Adrenal gland (tissue), 12 donors: Measurements from ENCODE around the gene DENND4A. TPM values are rescaled to one million over a fixed set of nuclear protein-coding genes. Genes with fewer than 3 reads are reported as not detected.

Source experiments
- DNase-seq, 7 donors: peaks; one replicate each; pipeline ENCODE4 v3.0.0-alpha.2; 2019 to 2020
- H3K27ac ChIP-seq, 5 donors: fragments of 200-600 bp; sonication (generic) in 4 of 5; 1 replicate in 3 of 5; 2 replicates in 2 of 5; pipeline versions ENCODE4 v1.5.1 to v1.8.0; 2016 to 2020; ENCODE audit warnings: mild to moderate bottlenecking in 1 of 5
- H3K27me3 ChIP-seq: fragments of 200-600 bp; 2 replicates; pipeline ENCODE4 v1.8.0; 2021
- H3K36me3 ChIP-seq, 2 donors: fragments of 200-600 bp; replicated peaks in 1 of 2; 1 replicate in 1 of 2; 2 replicates in 1 of 2; pipeline versions ENCODE4 v1.5.1 to v1.8.0; 2018 to 2022
- H3K4me1 ChIP-seq, 2 donors: fragments of 200-600 bp; replicated peaks in 1 of 2; 1 replicate in 1 of 2; 2 replicates in 1 of 2; pipeline versions ENCODE4 v1.5.1 to v1.8.0; 2018 to 2021
- H3K4me3 ChIP-seq, 4 donors: fragments of 200-600 bp; sonication (generic) in 3 of 4; one replicate each; pipeline ENCODE4 v1.5.1; 2016 to 2018
- H3K9me3 ChIP-seq, 3 donors: fragments of 200-600 bp; sonication (generic) in 1 of 3; replicated peaks in 1 of 3; 1 replicate in 2 of 3; 2 replicates in 1 of 3; pipeline versions ENCODE4 v1.5.1 to v1.8.0; 2016 to 2021
- POLR2A ChIP-seq, 2 donors: fragments of 450-650 bp; IDR thresholded peaks; one replicate each; pipeline ENCODE4 v1.6.1; 2017; ENCODE audit warnings: antibody characterized with exemption in 2 of 2, mild to moderate bottlenecking in 2 of 2, moderate library complexity in 1 of 2
- WGBS, 4 donors: extraction: QIAGEN DNeasy Blood & Tissue Kit in 2 of 4; methylation state at CpG; one replicate each; pipeline versions ENCODE4 v1.1.5 to v1.1.7; 2013 to 2017; 5-methylcytosine and 5-hydroxymethylcytosine counted together
- intact Hi-C, 2 donors: fragments of 100-400 bp; cut with DNase I; formaldehyde crosslinking; loops; one replicate each; pipeline versions ENCODE4 v1.14.1 to v1.15.0; 2022 to 2023
- polyA plus RNA-seq, 3 donors: library from polyadenylated mRNA; stranded (reverse); fragments of 200-250 nt in 2 of 3; fragments of 350-450 nt in 1 of 3; fragmentation: Illumina TruSeq in 1 of 3; extraction: RNeasy Lipid Tissue Mini Kit (QIAGEN cat#74804) in 1 of 3; gene quantifications; one replicate each; pipeline ENCODE4 v1.2.3, GENCODE V29; 2013 to 2014
- total RNA-seq, 9 donors: library from RNA; depleted of rRNA in 4 of 9; stranded (reverse); fragments of >200 nt in 4 of 9; fragments of 120-200 nt in 1 of 9; fragmentation: NEBNext Ultra II Directional in 1 of 9; extraction: Animal tissue kit (Norgen Biotek cat#: 25700) in 1 of 9; gene quantifications; one replicate each; pipeline versions ENCODE4 v1.1.0 to v1.2.4, GENCODE V29; 2013 to 2023
- TF ChIP-seq, protein P1 (sequence below), 6 experiments: fragments of 450-650 bp in 4 of 6; fragments of 200-600 bp in 2 of 6; sonication (generic) in 1 of 6; IDR thresholded peaks; 1 replicate in 5 of 6; 2 replicates in 1 of 6; pipeline versions ENCODE4 v1.5.1 to v1.8.0; 2016 to 2021; ENCODE audit warnings: antibody characterized with exemption in 6 of 6, mild to moderate bottlenecking in 2 of 6, moderate library complexity in 1 of 6
- donor health status: healthy with polysubstance abuse.
- donor health status: Bipolar disorder and iron deficiency.
- donor health status: DM: yes; HTN: yes; CAD: no.
- donor health status: DM: no; HTN: no; CAD: no.
- donor health status: DM: no; HTN: no; CAD: no.
- donor health status: DM: yes; HTN: yes; CAD: no.

DENND4A gene
- total and polyA plus RNA-seq, 12 donors: 12.9 to 51.8 (median 35.0) TPM

DNA sequence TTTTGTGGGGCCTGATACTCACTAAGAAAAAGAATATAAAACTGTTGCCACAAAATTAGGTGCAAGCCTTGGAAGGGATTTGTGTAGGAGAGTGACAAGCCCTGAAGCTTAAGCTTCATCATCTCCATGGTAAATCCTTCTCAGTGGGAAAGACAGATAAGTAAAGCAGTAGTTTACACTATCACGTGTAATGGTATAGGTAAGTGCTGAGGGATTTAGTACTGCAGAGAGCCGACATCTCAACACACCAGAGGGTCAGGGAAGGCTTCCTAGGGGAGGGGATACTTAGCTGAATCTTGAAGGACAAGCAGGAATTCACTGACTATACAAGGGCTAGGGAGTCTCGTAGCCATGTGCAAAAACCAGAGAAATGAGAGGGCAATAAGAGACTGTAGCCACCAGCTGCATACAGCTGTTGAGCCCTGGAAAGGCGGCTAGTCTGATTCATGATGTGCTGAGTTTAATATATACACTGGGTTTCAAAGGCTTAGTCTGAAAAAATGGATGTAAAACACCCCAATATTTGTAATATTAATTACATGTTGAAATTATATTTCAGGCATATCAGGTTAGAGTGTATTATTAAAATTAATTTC, 159.2 kb downstream of the DENND4A start:
- H3K27ac ChIP-seq: no peak overlapping the region
- DNase-seq: no peak
- 87 to 89% (median 88%) methylated on average over 4 of the region's 4 CpGs for WGBS, 4 donors
- H3K9me3 ChIP-seq: no peaks in the 10 kb centered on the region
- no peaks in the 10 kb centered on the region for H3K27me3 ChIP-seq
- TF ChIP-seq POLR2A (IDR thresholded peaks at IDR 0.05): no peak
- TF ChIP-seq, protein P1, sequence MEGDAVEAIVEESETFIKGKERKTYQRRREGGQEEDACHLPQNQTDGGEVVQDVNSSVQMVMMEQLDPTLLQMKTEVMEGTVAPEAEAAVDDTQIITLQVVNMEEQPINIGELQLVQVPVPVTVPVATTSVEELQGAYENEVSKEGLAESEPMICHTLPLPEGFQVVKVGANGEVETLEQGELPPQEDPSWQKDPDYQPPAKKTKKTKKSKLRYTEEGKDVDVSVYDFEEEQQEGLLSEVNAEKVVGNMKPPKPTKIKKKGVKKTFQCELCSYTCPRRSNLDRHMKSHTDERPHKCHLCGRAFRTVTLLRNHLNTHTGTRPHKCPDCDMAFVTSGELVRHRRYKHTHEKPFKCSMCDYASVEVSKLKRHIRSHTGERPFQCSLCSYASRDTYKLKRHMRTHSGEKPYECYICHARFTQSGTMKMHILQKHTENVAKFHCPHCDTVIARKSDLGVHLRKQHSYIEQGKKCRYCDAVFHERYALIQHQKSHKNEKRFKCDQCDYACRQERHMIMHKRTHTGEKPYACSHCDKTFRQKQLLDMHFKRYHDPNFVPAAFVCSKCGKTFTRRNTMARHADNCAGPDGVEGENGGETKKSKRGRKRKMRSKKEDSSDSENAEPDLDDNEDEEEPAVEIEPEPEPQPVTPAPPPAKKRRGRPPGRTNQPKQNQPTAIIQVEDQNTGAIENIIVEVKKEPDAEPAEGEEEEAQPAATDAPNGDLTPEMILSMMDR (IDR thresholded peaks at IDR 0.05): no peak
- intact Hi-C loops: no loop called here
- H3K4me1 ChIP-seq: peaks cover 0 to 4% of the 10 kb centered on the region in 2 donors
- no peaks in the 10 kb centered on the region for H3K36me3 ChIP-seq
- H3K4me3 ChIP-seq: no peak overlapping the region

DNA sequence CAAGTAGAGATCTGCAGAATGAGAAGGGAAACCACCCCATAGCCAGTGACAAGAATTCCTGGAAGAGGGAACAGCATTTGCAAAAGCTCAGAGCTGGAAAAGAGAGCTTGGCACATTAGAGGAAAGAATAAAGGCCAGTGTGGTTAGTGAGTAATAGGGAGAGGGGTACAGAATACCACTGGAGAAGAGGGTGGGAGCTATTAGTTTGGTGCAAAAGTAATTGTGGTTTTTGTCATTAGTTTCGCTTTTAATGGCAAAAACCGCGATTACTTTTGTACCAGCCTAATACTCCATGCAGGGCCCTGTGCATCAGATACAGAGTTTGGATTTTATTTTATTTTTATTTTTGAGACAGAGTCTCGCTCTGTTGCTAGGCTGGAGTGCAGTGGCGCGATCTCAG, 160.6 kb downstream of the DENND4A start:
- intact Hi-C loops: no loop called here
- WGBS, 4 donors: 92 to 99% (median 95%) methylated on average over 6 of the region's 6 CpGs
- no peak for DNase-seq
- no peaks in the 10 kb centered on the region for H3K27me3 ChIP-seq
- H3K4me3 ChIP-seq: no peak overlapping the region
- no peaks in the 10 kb centered on the region for H3K36me3 ChIP-seq
- peaks cover 0 to 4% of the 10 kb centered on the region in 2 donors for H3K4me1 ChIP-seq
- no peaks in the 10 kb centered on the region for H3K9me3 ChIP-seq
- no peak overlapping the region for H3K27ac ChIP-seq
- no peak for TF ChIP-seq POLR2A (IDR thresholded peaks at IDR 0.05)
- TF ChIP-seq, protein P1 (IDR thresholded peaks at IDR 0.05): no peak

DNA sequence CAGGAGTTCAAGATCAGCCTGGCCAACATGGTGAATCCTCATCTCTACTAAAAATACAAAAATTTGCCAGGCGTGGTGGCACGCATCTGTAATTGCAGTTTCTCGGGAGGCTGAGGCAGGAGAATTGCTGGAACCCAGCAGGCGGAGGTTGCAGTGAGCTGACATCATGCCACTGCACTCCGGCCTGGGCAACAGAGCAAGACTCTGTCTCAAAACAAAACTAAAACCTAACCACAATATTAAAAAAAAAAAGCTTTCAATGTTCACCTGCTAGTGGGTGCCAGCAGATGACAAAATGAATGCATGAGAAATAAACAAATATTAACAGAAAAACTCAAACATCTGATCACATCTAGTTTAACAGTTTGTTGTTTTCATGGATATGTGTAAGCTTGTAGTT, 161.3 kb downstream of the DENND4A start:
- 95 to 100% (median 96%) methylated on average over 5 of the region's 5 CpGs for WGBS, 4 donors
- TF ChIP-seq POLR2A (IDR thresholded peaks at IDR 0.05): no peak
- TF ChIP-seq, protein P1 (IDR thresholded peaks at IDR 0.05): no peak
- Histone ChIP-seq H3K4me1 (peaks cover 0 to 4% of the 10 kb centered on the region in 2 donors), H3K4me3 (no peak overlapping the region), H3K27ac (no peak overlapping the region), H3K9me3 (no peaks in the 10 kb centered on the region), H3K27me3 (no peaks in the 10 kb centered on the region), H3K36me3 (no peaks in the 10 kb centered on the region)
- intact Hi-C loops: no loop called here
- no peak for DNase-seq

DNA sequence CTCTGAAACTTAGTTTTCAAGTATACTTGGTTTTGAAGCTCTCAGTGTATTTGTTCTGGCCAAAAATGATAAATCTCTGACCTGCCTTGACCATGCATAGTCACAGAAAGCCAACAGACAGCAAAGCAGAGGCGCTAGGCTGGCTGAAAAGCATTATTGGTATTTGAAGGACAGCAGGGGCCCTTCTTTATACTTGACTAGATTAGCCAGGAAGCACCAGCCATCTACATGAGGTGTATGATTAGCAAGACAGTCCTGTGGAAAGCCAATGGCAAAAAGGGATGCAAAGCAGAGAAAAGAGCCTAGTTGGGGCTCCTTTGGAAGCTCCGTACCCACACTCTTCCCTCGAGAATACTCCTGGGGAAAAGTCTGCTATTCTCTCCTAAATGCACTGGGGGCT, 162.5 kb downstream of the DENND4A start:
- 70 to 83% (median 75%) methylated on average over 3 of the region's 3 CpGs for WGBS, 4 donors
- DNase-seq: no peak
- Histone ChIP-seq H3K4me3 (no peak overlapping the region), H3K27me3 (no peaks in the 10 kb centered on the region), H3K36me3 (no peaks in the 10 kb centered on the region), H3K27ac (no peak overlapping the region), H3K4me1 (peaks cover 0 to 4% of the 10 kb centered on the region in 2 donors), H3K9me3 (no peaks in the 10 kb centered on the region)
- intact Hi-C loops: no loop called here
- no peak for TF ChIP-seq POLR2A (IDR thresholded peaks at IDR 0.05)
- TF ChIP-seq, protein P1 (IDR thresholded peaks at IDR 0.05): no peak
